ENCODE data around the gene RPS27L. TPM values are rescaled to one million over a fixed set of nuclear protein-coding genes. Genes with fewer than 3 reads are reported as not detected.

RPS27L gene
- total RNA-seq, 4 donors from 2014 or later, result 120 to 220 (median 172) TPM

GRCh38 chr15:63169788-63170187, 12.5 kb upstream of the RPS27L start:
- H3K36me3 ChIP-seq, result no peaks in the 10 kb centered on the region

GRCh38 chr15:63166219-63166618, 8.9 kb upstream of the RPS27L start:
- no peak overlapping the region for H3K4me3 ChIP-seq
- intact Hi-C loops (cut with DNase I), result loop anchor here (10.0 kb wide), 1 partner anchor 239 kb away; no protein-coding TSS in a partner anchor
- no peak for DNase-seq (ENCODE audit: extremely low spot score)

More at GRCh38 chr15:63169788-63170187, 12.5 kb upstream of the RPS27L start:
- Histone ChIP-seq H3K27me3 (no peaks in the 10 kb centered on the region), H3K4me3 (no peak overlapping the region), H3K27ac (replicated peaks in 1 of 4) (no peak overlapping the region), H3K4me1 (peaks cover 0 to 10% (median 6%) of the 10 kb centered on the region in 4 donors), H3K9me3 (no peaks in the 10 kb centered on the region)
- intact Hi-C loops (cut with DNase I), result loop anchor here (10.0 kb wide), 1 partner anchor 235 kb away; no protein-coding TSS in a partner anchor
- DNase-seq (ENCODE audit: extremely low spot score), result no peak
- 67% methylated on average over 1 of the region's 2 CpGs for WGBS
- TF ChIP-seq POLR2A (IDR thresholded peaks at IDR 0.05; ENCODE audit: low read depth) (no peak), POLR2AphosphoS5 (IDR thresholded peaks at IDR 0.05) (no peak), EP300 (IDR thresholded peaks at IDR 0.05) (no peak), CTCF (IDR thresholded peaks at IDR 0.05) (no peak)

GRCh38 chr15:63165166-63165859, 8.0 kb upstream of the RPS27L start:
- no peak for DNase-seq (ENCODE audit: extremely low spot score)
- H3K27me3 ChIP-seq, result no peaks in the 10 kb centered on the region
- H3K27ac ChIP-seq (replicated peaks in 1 of 4), result no peak overlapping the region
- no peak overlapping the region for H3K4me3 ChIP-seq
- intact Hi-C loops (cut with DNase I), result loop anchor here (10.0 kb wide), 1 partner anchor 239 kb away; no protein-coding TSS in a partner anchor
- no peak for TF ChIP-seq POLR2AphosphoS5 (IDR thresholded peaks at IDR 0.05)
- no peak for TF ChIP-seq EP300 (IDR thresholded peaks at IDR 0.05)
- no peak for TF ChIP-seq POLR2A (IDR thresholded peaks at IDR 0.05; ENCODE audit: low read depth)
- TF ChIP-seq CTCF (IDR thresholded peaks at IDR 0.05), result no peak
- peaks cover 0 to 10% (median 6%) of the 10 kb centered on the region in 4 donors for H3K4me1 ChIP-seq
- no peaks in the 10 kb centered on the region for H3K9me3 ChIP-seq
- no peaks in the 10 kb centered on the region for H3K36me3 ChIP-seq
- 86% methylated on average over 6 of the region's 6 CpGs for WGBS

More at GRCh38 chr15:63166219-63166618, 8.9 kb upstream of the RPS27L start:
- Histone ChIP-seq H3K27ac (replicated peaks in 1 of 4) (no peak overlapping the region), H3K9me3 (no peaks in the 10 kb centered on the region), H3K27me3 (no peaks in the 10 kb centered on the region), H3K4me1 (peaks cover 0 to 10% (median 6%) of the 10 kb centered on the region in 4 donors), H3K36me3 (no peaks in the 10 kb centered on the region)
- WGBS, result 88% methylated on average over 2 of the region's 2 CpGs
- no peak for TF ChIP-seq EP300 (IDR thresholded peaks at IDR 0.05)
- no peak for TF ChIP-seq CTCF (IDR thresholded peaks at IDR 0.05)
- TF ChIP-seq POLR2AphosphoS5 (IDR thresholded peaks at IDR 0.05), result no peak
- no peak for TF ChIP-seq POLR2A (IDR thresholded peaks at IDR 0.05; ENCODE audit: low read depth)

- H3K36me3 ChIP-seq, result no peaks in the 10 kb centered on the region
- no peaks in the 10 kb centered on the region for H3K9me3 ChIP-seq
- no peak overlapping the region for H3K4me3 ChIP-seq
- TF ChIP-seq POLR2AphosphoS5 (IDR thresholded peaks at IDR 0.05), result no peak
- TF ChIP-seq POLR2A (IDR thresholded peaks at IDR 0.05; ENCODE audit: low read depth), result no peak
- TF ChIP-seq CTCF (IDR thresholded peaks at IDR 0.05), result no peak
- TF ChIP-seq EP300 (IDR thresholded peaks at IDR 0.05), result no peak
- H3K4me1 ChIP-seq, result peaks cover 0 to 14% (median 13%) of the 10 kb centered on the region in 4 donors
- intact Hi-C loops (cut with DNase I), result loop anchor here (10.0 kb wide), 1 partner anchor 242 kb away; no protein-coding TSS in a partner anchor
- WGBS, result 82% methylated on average over 4 of the region's 4 CpGs
- no peak for DNase-seq (ENCODE audit: extremely low spot score)
- H3K27ac ChIP-seq (replicated peaks in 1 of 4), result no peak overlapping the region
- H3K27me3 ChIP-seq, result no peaks in the 10 kb centered on the region
These were observed 5.9 kb upstream of the RPS27L start for GRCh38 chr15:63163217-63163616.

Measured in esophagus muscularis mucosa (tissue), 4 donors.